GM12878 (cell line): ENCODE results near the gene ANKRD44. TPM values are rescaled to one million over a fixed set of nuclear protein-coding genes. Genes with fewer than 3 reads are reported as not detected.

ENCODE experiments used
- CBFB ChIP-seq: IDR thresholded peaks from 2 replicates; pipeline ENCODE4 v1.6.1; 2016; ENCODE audit warnings: antibody characterized with exemption, low read depth
- EGR1 ChIP-seq, 2 experiments: IDR thresholded peaks; 1 replicate in 1 of 2; 2 replicates in 1 of 2; pipeline ENCODE4 v1.6.1; 2011 to 2012; ENCODE audit warnings: low read depth in 2 of 2, low read length in 2 of 2, borderline replicate concordance in 1 of 2, mild to moderate bottlenecking in 1 of 2, moderate library complexity in 1 of 2
- GABPA ChIP-seq: IDR thresholded peaks from 2 replicates; pipeline ENCODE4 v1.6.1; 2014; ENCODE audit warnings: antibody characterized with exemption, low read depth, mild to moderate bottlenecking, inconsistent platforms
- MTA2 ChIP-seq: fragments of 450-650 bp; IDR thresholded peaks from 2 replicates; pipeline ENCODE4 v1.6.1; 2016; ENCODE audit warnings: low read depth, mild to moderate bottlenecking, moderate library complexity
- RB1 ChIP-seq: fragments of 450-650 bp; formaldehyde crosslinking; IDR thresholded peaks from 2 replicates; pipeline ENCODE4 v1.6.1; 2017; ENCODE audit warnings: mild to moderate bottlenecking, borderline replicate concordance
- RCOR1 ChIP-seq: conservative IDR thresholded peaks from 2 replicates; pipeline ENCODE4 v1.6.1; 2012; ENCODE audit warnings: low read depth, low read length, improper control_type of control experiment
- RELA ChIP-seq: fragments of 450-650 bp; IDR thresholded peaks from 2 replicates; pipeline ENCODE4 v1.8.0; 2014; ENCODE audit warnings: borderline replicate concordance; ENCODE audit not compliant: partially characterized antibody
- RUNX3 ChIP-seq: IDR thresholded peaks from 2 replicates; pipeline ENCODE4 v1.6.1; 2012; ENCODE audit warnings: low read length, inconsistent platforms
- SP1 ChIP-seq: IDR thresholded peaks from one replicate; pipeline ENCODE4 v1.6.1; 2011; ENCODE audit warnings: low read depth, low read length
- TARDBP ChIP-seq: IDR thresholded peaks from 2 replicates; pipeline ENCODE4 v1.6.1; 2016; ENCODE audit warnings: borderline replicate concordance
- TBL1XR1 ChIP-seq: IDR thresholded peaks from 2 replicates; pipeline ENCODE4 v1.6.1; 2012; ENCODE audit warnings: low read depth, low read length, improper control_type of control experiment
- ZSCAN29 ChIP-seq: fragments of 450-650 bp; IDR thresholded peaks from 2 replicates; pipeline ENCODE4 v1.6.1; 2017; ENCODE audit warnings: mild to moderate bottlenecking, moderate library complexity
- polyA plus RNA-seq, 11 experiments: library from polyadenylated mRNA; depleted of rRNA in 4 of 11; unstranded in 6 of 11; stranded (reverse) in 5 of 11; fragments of >200 nt; fragmentation: Nextera tagmentation in 4 of 11; fragmentation: Illumina TruSeq in 1 of 11; extraction: Ambion mirVana in 4 of 11; extraction: Trizol in 1 of 11; gene quantifications; 1 replicate in 1 of 11; 2 replicates in 10 of 11; pipeline versions ENCODE4 v1.2.1 to v1.2.3, GENCODE V29; 2011 to 2016; ENCODE audit warnings: inconsistent platforms in 2 of 11, missing spikeins in 2 of 11, low read depth in 1 of 11
- total RNA-seq, 4 experiments: library from RNA; depleted of rRNA in 3 of 4; stranded (reverse); fragments of >200 nt in 3 of 4; fragmentation: Illumina TruSeq in 1 of 4; extraction: Trizol in 1 of 4; gene quantifications; 2 replicates each; pipeline versions ENCODE4 v1.2.1 to v1.2.3, GENCODE V29; 2013 to 2021
- TF ChIP-seq, protein P1 (sequence below): fragments of 450-650 bp; IDR thresholded peaks from 2 replicates; pipeline ENCODE4 v1.6.1; 2017; ENCODE audit warnings: mild to moderate bottlenecking, moderate library complexity
- TF ChIP-seq, protein P2 (sequence below): IDR thresholded peaks from 2 replicates; pipeline ENCODE4 v1.6.1; 2012; ENCODE audit warnings: low read length, inconsistent platforms
- TF ChIP-seq, protein P3 (sequence below): fragments of 450-650 bp; IDR thresholded peaks from 2 replicates; pipeline ENCODE4 v1.6.1; 2016; ENCODE audit warnings: mild to moderate bottlenecking
- TF ChIP-seq, protein P4 (sequence below): fragments of 450-650 bp; IDR thresholded peaks from 2 replicates; pipeline ENCODE4 v1.6.1; 2018; ENCODE audit warnings: mild to moderate bottlenecking, low read depth, moderate library complexity; ENCODE audit not compliant: partially characterized antibody
- TF ChIP-seq, protein P5 (sequence below): IDR thresholded peaks from 2 replicates; pipeline ENCODE4 v1.6.1; 2011; ENCODE audit warnings: low read depth, low read length, improper control_type of control experiment, borderline replicate concordance
- TF ChIP-seq, protein P6 (sequence below): IDR thresholded peaks from 2 replicates; pipeline ENCODE4 v1.6.1; 2012; ENCODE audit warnings: low read depth, low read length, improper control_type of control experiment

ANKRD44 gene
- total and polyA plus RNA-seq, 10 of the 15 experiments (the other 5 are each of a cell fraction or from before 2014, with no cell fraction given): 19.1 to 99.1 (median 59.6) TPM

DNA sequence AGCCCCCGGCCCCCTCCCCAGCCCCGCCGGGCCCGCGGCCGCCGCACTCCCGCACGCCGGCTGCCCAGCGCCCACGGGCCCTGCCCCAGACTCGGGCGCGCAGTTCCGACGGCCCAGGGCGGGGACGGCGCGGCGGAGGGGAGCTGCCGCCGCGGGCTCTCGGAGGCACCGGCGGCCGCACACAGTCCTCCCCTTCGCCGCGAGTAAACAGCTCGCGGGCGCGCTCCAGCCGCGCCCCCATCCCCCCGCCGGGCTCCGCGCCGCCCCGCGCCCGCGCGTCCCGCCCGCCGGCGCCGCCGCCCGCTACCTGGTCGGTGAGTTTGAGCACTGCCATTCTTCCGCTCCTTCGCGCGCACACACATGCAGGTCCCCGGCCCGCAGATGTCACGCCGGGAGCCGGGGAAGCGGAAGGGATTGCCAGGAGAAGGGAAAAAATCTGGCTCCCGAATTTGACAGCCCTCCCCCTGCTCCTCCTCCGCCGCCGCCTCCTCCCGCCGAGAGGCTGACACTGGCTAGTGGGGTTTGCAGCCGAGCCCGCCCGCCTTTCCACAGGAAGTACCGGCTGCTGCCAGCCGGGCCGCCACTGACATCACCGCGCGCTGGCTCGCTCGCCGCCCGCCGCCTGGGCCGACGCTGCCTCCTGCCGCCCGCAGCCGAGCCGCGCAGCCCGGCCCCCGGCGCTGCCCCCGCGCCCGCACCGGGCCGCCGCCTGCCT lies at the start of gene ANKRD44 (continued):
- TF ChIP-seq, protein P1, sequence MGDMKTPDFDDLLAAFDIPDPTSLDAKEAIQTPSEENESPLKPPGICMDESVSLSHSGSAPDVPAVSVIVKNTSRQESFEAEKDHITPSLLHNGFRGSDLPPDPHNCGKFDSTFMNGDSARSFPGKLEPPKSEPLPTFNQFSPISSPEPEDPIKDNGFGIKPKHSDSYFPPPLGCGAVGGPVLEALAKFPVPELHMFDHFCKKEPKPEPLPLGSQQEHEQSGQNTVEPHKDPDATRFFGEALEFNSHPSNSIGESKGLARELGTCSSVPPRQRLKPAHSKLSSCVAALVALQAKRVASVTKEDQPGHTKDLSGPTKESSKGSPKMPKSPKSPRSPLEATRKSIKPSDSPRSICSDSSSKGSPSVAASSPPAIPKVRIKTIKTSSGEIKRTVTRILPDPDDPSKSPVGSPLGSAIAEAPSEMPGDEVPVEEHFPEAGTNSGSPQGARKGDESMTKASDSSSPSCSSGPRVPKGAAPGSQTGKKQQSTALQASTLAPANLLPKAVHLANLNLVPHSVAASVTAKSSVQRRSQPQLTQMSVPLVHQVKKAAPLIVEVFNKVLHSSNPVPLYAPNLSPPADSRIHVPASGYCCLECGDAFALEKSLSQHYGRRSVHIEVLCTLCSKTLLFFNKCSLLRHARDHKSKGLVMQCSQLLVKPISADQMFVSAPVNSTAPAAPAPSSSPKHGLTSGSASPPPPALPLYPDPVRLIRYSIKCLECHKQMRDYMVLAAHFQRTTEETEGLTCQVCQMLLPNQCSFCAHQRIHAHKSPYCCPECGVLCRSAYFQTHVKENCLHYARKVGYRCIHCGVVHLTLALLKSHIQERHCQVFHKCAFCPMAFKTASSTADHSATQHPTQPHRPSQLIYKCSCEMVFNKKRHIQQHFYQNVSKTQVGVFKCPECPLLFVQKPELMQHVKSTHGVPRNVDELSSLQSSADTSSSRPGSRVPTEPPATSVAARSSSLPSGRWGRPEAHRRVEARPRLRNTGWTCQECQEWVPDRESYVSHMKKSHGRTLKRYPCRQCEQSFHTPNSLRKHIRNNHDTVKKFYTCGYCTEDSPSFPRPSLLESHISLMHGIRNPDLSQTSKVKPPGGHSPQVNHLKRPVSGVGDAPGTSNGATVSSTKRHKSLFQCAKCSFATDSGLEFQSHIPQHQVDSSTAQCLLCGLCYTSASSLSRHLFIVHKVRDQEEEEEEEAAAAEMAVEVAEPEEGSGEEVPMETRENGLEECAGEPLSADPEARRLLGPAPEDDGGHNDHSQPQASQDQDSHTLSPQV: no peak
- TF ChIP-seq, protein P2, sequence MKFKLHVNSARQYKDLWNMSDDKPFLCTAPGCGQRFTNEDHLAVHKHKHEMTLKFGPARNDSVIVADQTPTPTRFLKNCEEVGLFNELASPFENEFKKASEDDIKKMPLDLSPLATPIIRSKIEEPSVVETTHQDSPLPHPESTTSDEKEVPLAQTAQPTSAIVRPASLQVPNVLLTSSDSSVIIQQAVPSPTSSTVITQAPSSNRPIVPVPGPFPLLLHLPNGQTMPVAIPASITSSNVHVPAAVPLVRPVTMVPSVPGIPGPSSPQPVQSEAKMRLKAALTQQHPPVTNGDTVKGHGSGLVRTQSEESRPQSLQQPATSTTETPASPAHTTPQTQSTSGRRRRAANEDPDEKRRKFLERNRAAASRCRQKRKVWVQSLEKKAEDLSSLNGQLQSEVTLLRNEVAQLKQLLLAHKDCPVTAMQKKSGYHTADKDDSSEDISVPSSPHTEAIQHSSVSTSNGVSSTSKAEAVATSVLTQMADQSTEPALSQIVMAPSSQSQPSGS: no peak
- TF ChIP-seq GABPA: no peak
- TF ChIP-seq, protein P3, sequence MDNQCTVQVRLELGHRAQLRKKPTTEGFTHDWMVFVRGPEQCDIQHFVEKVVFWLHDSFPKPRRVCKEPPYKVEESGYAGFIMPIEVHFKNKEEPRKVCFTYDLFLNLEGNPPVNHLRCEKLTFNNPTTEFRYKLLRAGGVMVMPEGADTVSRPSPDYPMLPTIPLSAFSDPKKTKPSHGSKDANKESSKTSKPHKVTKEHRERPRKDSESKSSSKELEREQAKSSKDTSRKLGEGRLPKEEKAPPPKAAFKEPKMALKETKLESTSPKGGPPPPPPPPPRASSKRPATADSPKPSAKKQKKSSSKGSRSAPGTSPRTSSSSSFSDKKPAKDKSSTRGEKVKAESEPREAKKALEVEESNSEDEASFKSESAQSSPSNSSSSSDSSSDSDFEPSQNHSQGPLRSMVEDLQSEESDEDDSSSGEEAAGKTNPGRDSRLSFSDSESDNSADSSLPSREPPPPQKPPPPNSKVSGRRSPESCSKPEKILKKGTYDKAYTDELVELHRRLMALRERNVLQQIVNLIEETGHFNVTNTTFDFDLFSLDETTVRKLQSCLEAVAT: no peak; the same call in 1 of the 2 replicates
- TF ChIP-seq EGR1 (IDR thresholded peaks at IDR 0.05; ENCODE audit: borderline replicate concordance in 1 of 2, low read depth in 2 of 2, low read length in 2 of 2): peak in 1 of 2 experiments; percentile 4; a peak in 1 of 3 replicates
- no peak for TF ChIP-seq RCOR1
- TF ChIP-seq RUNX3: no peak
- TF ChIP-seq, protein P4, sequence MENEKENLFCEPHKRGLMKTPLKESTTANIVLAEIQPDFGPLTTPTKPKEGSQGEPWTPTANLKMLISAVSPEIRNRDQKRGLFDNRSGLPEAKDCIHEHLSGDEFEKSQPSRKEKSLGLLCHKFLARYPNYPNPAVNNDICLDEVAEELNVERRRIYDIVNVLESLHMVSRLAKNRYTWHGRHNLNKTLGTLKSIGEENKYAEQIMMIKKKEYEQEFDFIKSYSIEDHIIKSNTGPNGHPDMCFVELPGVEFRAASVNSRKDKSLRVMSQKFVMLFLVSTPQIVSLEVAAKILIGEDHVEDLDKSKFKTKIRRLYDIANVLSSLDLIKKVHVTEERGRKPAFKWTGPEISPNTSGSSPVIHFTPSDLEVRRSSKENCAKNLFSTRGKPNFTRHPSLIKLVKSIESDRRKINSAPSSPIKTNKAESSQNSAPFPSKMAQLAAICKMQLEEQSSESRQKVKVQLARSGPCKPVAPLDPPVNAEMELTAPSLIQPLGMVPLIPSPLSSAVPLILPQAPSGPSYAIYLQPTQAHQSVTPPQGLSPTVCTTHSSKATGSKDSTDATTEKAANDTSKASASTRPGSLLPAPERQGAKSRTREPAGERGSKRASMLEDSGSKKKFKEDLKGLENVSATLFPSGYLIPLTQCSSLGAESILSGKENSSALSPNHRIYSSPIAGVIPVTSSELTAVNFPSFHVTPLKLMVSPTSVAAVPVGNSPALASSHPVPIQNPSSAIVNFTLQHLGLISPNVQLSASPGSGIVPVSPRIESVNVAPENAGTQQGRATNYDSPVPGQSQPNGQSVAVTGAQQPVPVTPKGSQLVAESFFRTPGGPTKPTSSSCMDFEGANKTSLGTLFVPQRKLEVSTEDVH: no peak
- no peak for TF ChIP-seq CBFB
- TF ChIP-seq, protein P5, sequence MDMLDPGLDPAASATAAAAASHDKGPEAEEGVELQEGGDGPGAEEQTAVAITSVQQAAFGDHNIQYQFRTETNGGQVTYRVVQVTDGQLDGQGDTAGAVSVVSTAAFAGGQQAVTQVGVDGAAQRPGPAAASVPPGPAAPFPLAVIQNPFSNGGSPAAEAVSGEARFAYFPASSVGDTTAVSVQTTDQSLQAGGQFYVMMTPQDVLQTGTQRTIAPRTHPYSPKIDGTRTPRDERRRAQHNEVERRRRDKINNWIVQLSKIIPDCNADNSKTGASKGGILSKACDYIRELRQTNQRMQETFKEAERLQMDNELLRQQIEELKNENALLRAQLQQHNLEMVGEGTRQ: no peak
- peak; percentile 70; the same call in 1 of the 2 replicates for TF ChIP-seq RB1
- no peak for TF ChIP-seq TBL1XR1
- no peak for TF ChIP-seq RELA
- TF ChIP-seq MTA2: no peak
- TF ChIP-seq SP1: no peak
- TF ChIP-seq ZSCAN29: no peak
- TF ChIP-seq, protein P6, sequence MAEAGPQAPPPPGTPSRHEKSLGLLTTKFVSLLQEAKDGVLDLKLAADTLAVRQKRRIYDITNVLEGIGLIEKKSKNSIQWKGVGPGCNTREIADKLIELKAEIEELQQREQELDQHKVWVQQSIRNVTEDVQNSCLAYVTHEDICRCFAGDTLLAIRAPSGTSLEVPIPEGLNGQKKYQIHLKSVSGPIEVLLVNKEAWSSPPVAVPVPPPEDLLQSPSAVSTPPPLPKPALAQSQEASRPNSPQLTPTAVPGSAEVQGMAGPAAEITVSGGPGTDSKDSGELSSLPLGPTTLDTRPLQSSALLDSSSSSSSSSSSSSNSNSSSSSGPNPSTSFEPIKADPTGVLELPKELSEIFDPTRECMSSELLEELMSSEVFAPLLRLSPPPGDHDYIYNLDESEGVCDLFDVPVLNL: no peak
- no peak for TF ChIP-seq TARDBP
